Measurements from ENCODE around the gene SYT6. TPM values are rescaled to one million over a fixed set of nuclear protein-coding genes. Genes with fewer than 3 reads are reported as not detected.

The SYT6 gene
- total RNA-seq, 1 experiment from 2014 or later, result not detected

DNA sequence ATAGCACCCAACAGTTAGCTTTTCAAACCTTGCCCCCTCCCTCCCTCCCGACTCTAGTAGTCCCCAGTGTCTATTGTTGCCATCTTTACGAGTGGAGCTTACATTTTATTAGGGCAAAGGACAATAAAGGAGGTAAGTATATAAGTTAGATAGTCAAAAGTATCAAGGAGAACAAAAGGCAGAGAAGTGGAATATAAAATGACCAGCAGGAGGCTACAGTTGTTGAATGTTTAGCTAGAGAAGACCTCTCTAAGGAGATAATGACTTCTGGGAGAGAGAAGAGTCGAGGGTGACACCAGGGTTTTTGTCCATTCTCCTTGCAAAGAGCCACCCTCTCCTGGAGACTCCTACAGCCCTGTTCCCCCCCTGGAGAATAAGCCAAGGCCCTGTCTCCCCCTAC lies 48.7 kb downstream of the SYT6 start:
- Histone ChIP-seq H3F3A (ENCODE audit: insufficient read depth, low read depth) (no peaks in the 10 kb centered on the region), H3K36me3 (ENCODE audit: low read depth) (no peaks in the 10 kb centered on the region), H3K9me3 (ENCODE audit: insufficient read depth, low read depth) (no peaks in the 10 kb centered on the region), H3K9me2 (ENCODE audit: insufficient read depth) (no peaks in the 10 kb centered on the region), H3K4me2 (no peak overlapping the region), H3K4me1 (replicated peaks; ENCODE audit: insufficient read depth) (peaks cover 14% of the 10 kb centered on the region), H3K27ac (no peak overlapping the region), H3K27me3 (ENCODE audit: insufficient read depth, low read depth) (no peaks in the 10 kb centered on the region), H3K4me3 (no peak overlapping the region), H2AFZ (no peak overlapping the region), H4K20me1 (ENCODE audit: insufficient read depth) (no peaks in the 10 kb centered on the region), H3K79me2 (ENCODE audit: low read depth) (no peaks in the 10 kb centered on the region)
- DNase-seq, result no peak
- ChIA-PET POLR2A (ENCODE audit: unreplicated experiment) (no interaction called here), CTCF (no interaction called here)
- no TSS peak for BruUV-seq (replicated peaks)
- no peak for TF ChIP-seq EZH2 (IDR thresholded peaks at IDR 0.05; ENCODE audit: low read depth)
- intact Hi-C loops (cut with micrococcal nuclease; ENCODE audit: unreplicated experiment), result no loop called here

DNA sequence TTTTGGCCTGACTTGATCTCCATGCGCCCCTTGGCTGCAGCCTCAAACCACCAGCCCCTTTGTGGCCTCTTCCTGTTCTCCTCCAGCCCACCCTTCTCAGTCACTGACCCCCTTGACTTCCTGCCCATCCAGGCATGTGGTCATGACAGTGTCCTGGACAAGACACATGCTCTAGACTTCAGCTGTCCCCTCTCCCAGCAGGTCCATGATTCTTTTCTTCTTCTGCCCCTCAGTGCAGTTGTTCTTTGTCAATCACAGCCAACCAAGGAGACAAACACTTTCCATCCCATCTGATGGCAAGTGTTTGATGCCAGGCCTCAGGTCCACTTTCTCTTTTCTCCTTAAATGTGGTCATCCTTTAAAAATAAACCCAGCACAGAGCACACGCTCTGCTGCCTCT lies 49.7 kb downstream of the SYT6 start:
- Histone ChIP-seq H3K4me3 (no peak overlapping the region), H3K4me1 (replicated peaks; ENCODE audit: insufficient read depth) (peaks cover 4% of the 10 kb centered on the region), H3K36me3 (ENCODE audit: low read depth) (no peaks in the 10 kb centered on the region), H3K27ac (no peak overlapping the region), H2AFZ (no peak overlapping the region), H3K4me2 (no peak overlapping the region), H3K9me3 (ENCODE audit: insufficient read depth, low read depth) (no peaks in the 10 kb centered on the region), H3F3A (ENCODE audit: insufficient read depth, low read depth) (no peaks in the 10 kb centered on the region), H4K20me1 (ENCODE audit: insufficient read depth) (no peaks in the 10 kb centered on the region), H3K9me2 (ENCODE audit: insufficient read depth) (no peaks in the 10 kb centered on the region), H3K79me2 (ENCODE audit: low read depth) (no peaks in the 10 kb centered on the region), H3K27me3 (ENCODE audit: insufficient read depth, low read depth) (no peaks in the 10 kb centered on the region)
- ChIA-PET CTCF (no interaction called here), POLR2A (ENCODE audit: unreplicated experiment) (no interaction called here)
- no peak for DNase-seq
- intact Hi-C loops (cut with micrococcal nuclease; ENCODE audit: unreplicated experiment), result no loop called here
- TF ChIP-seq, protein P1, sequence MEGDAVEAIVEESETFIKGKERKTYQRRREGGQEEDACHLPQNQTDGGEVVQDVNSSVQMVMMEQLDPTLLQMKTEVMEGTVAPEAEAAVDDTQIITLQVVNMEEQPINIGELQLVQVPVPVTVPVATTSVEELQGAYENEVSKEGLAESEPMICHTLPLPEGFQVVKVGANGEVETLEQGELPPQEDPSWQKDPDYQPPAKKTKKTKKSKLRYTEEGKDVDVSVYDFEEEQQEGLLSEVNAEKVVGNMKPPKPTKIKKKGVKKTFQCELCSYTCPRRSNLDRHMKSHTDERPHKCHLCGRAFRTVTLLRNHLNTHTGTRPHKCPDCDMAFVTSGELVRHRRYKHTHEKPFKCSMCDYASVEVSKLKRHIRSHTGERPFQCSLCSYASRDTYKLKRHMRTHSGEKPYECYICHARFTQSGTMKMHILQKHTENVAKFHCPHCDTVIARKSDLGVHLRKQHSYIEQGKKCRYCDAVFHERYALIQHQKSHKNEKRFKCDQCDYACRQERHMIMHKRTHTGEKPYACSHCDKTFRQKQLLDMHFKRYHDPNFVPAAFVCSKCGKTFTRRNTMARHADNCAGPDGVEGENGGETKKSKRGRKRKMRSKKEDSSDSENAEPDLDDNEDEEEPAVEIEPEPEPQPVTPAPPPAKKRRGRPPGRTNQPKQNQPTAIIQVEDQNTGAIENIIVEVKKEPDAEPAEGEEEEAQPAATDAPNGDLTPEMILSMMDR (conservative IDR thresholded peaks at IDR 0.05), result no peak
- no peak for TF ChIP-seq EZH2 (IDR thresholded peaks at IDR 0.05; ENCODE audit: low read depth)
- no TSS peak for BruUV-seq (replicated peaks)

DNA sequence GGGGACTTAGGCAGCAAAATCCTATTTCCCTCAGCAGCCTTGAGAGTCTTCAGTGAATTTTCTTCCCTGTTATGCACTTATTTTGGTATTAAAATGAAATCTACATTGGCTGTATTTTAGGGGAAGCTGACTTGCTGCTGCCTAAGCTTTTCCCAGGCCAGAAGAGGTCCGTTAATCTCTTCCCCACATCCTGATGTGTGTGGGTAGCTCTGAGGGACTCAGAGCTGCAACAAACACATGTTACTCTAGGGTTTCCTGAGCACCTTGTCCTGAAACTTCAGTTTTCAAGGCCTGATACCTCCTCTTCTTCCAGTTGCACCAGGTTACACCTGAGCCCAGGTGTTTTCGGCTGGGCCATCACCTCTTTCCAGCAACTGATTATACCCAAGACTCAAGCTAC lies 51.5 kb downstream of the SYT6 start:
- intact Hi-C loops (cut with micrococcal nuclease; ENCODE audit: unreplicated experiment), result no loop called here
- no peak for TF ChIP-seq EZH2 (IDR thresholded peaks at IDR 0.05; ENCODE audit: low read depth)
- TF ChIP-seq, protein P1 (conservative IDR thresholded peaks at IDR 0.05), result no peak
- Histone ChIP-seq H2AFZ (no peak overlapping the region), H3K27ac (no peak overlapping the region), H3F3A (ENCODE audit: insufficient read depth, low read depth) (no peaks in the 10 kb centered on the region), H3K4me3 (no peak overlapping the region), H3K4me1 (replicated peaks; ENCODE audit: insufficient read depth) (no peaks in the 10 kb centered on the region), H4K20me1 (ENCODE audit: insufficient read depth) (no peaks in the 10 kb centered on the region), H3K27me3 (ENCODE audit: insufficient read depth, low read depth) (no peaks in the 10 kb centered on the region), H3K9me2 (ENCODE audit: insufficient read depth) (no peaks in the 10 kb centered on the region), H3K4me2 (no peak overlapping the region), H3K36me3 (ENCODE audit: low read depth) (no peaks in the 10 kb centered on the region), H3K79me2 (ENCODE audit: low read depth) (no peaks in the 10 kb centered on the region), H3K9me3 (ENCODE audit: insufficient read depth, low read depth) (no peaks in the 10 kb centered on the region)
- CTCF ChIA-PET, result no interaction called here
- no peak for DNase-seq
- no TSS peak for BruUV-seq (replicated peaks)
- POLR2A ChIA-PET (ENCODE audit: unreplicated experiment), result no interaction called here

DNA sequence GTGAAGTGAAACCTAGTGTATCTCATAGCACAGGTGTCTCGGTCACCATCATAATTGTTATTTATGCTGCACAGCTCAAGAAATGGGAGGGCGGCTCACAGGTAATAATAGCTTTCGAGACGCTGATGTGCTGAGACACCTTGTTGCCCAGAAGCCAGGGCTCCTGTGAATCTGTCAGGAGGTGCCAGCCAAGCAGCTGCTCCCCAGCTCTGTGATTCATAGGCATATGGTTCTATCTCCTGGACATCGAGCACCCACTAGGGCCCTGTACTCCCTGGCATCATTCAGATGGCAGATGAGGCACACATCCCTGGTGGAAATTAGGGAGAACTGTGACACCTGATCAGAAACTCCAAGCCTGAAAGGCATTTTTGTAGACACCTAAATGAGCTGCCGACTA lies 53.5 kb downstream of the SYT6 start:
- ChIA-PET CTCF (no interaction called here), POLR2A (ENCODE audit: unreplicated experiment) (no interaction called here)

More for the DNA sequence above, 53.5 kb downstream of the SYT6 start:
- DNase-seq, result no peak
- H3K4me1 ChIP-seq (replicated peaks; ENCODE audit: insufficient read depth), result peaks cover 2% of the 10 kb centered on the region
- no peaks in the 10 kb centered on the region for H3K79me2 ChIP-seq (ENCODE audit: low read depth)
- no peak overlapping the region for H3K4me2 ChIP-seq
- H2AFZ ChIP-seq, result no peak overlapping the region
- peaks cover 2% of the 10 kb centered on the region; the same call in 1 of the 2 replicates for H3F3A ChIP-seq (ENCODE audit: insufficient read depth, low read depth)
- H3K9me3 ChIP-seq (ENCODE audit: insufficient read depth, low read depth), result no peaks in the 10 kb centered on the region
- H3K9me2 ChIP-seq (ENCODE audit: insufficient read depth), result no peaks in the 10 kb centered on the region
- intact Hi-C loops (cut with micrococcal nuclease; ENCODE audit: unreplicated experiment), result no loop called here
- TF ChIP-seq, protein P1 (conservative IDR thresholded peaks at IDR 0.05), result no peak
- TF ChIP-seq EZH2 (IDR thresholded peaks at IDR 0.05; ENCODE audit: low read depth), result no peak
- H3K27ac ChIP-seq, result no peak overlapping the region
- no TSS peak for BruUV-seq (replicated peaks)
- H3K27me3 ChIP-seq (ENCODE audit: insufficient read depth, low read depth), result no peaks in the 10 kb centered on the region
- no peaks in the 10 kb centered on the region for H4K20me1 ChIP-seq (ENCODE audit: insufficient read depth)
- no peaks in the 10 kb centered on the region for H3K36me3 ChIP-seq (ENCODE audit: low read depth)
- no peak overlapping the region for H3K4me3 ChIP-seq
